Bronchial epithelial cell (primary cell): ENCODE measurements around the gene GSG1L. TPM values are rescaled to one million over a fixed set of nuclear protein-coding genes. Genes with fewer than 3 reads are reported as not detected.

ENCODE experiments used
- DNase-seq: peaks from one replicate; pipeline ENCODE4 v3.0.0-alpha.2; 2010; ENCODE audit warnings: low read depth
- FAIRE-seq: peaks from 2 replicates; lab custom pipeline; 2011; peaks lifted over from hg19 to GRCh38; lab: Jason Lieb, UNC
- H3K27me3 ChIP-seq: 2 replicates; pipeline ENCODE4 v1.5.1; 2011; ENCODE audit warnings: low read length; ENCODE audit not compliant: control insufficient read depth, insufficient read depth
- H3K36me3 ChIP-seq: 2 replicates; pipeline ENCODE4 v1.5.1; 2011; ENCODE audit warnings: low read length; ENCODE audit not compliant: control insufficient read depth, insufficient read depth
- H3K4me3 ChIP-seq: 2 replicates; pipeline ENCODE4 v1.5.1; 2011; ENCODE audit warnings: mild to moderate bottlenecking, low read depth, low read length, control low read depth
- CTCF ChIP-seq: IDR thresholded peaks from 2 replicates; pipeline ENCODE4 v1.5.1; 2011; ENCODE audit warnings: mild to moderate bottlenecking, moderate library complexity, low read length, control low read depth, inconsistent platforms; ENCODE audit not compliant: insufficient read depth, severe bottlenecking
- total RNA-seq: library from RNA; depleted of rRNA; stranded (reverse); fragments of >200 nt; gene quantifications from 2 replicates; pipeline ENCODE4 v1.2.1, GENCODE V29; 2014

Gene GSG1L
- total RNA-seq, 1 donor from 2014 or later = not detected

DNA sequence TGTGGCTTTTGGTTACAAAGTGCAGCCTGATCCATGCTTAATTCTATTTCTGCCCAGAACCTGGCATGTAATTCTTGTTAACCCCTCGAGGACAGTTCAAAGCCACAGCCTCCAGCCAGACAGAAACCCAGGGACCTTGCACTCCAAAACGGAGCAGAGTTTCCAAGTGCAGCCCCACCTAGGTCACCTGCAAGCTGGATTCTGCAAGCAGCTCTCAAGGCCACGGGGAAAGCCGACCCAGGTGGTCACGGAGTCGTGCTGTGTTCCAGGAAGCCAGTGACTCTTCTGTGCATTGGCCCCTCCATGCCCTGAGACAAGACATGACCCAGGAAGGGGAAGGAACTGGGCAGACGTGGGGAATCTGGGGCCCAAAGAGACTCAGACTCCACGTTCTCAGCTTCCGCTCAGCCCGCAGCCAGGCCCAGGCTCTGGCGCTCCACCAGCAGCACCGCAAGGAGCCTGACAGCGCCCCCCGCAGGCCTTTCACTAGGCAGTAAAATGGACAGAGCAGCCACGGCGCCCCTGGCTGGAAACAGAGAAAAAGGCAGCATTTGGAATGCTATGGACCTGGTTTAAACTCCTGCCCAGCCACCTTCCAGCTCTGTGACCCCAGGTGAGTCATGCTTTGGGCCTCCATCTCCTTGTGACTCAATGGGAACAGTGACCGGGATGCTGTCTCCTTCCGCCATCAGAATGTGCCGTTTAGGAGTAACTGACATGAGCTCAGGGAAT lies 27.3 kb upstream of the GSG1L start:
- FAIRE-seq (no peak), DNase-seq (peak; percentile 25)
- Histone ChIP-seq H3K4me3 (no peak overlapping the region), H3K36me3 (no peaks in the 10 kb centered on the region), H3K27me3 (no peaks in the 10 kb centered on the region)
- TF ChIP-seq CTCF = peak; percentile 17

DNA sequence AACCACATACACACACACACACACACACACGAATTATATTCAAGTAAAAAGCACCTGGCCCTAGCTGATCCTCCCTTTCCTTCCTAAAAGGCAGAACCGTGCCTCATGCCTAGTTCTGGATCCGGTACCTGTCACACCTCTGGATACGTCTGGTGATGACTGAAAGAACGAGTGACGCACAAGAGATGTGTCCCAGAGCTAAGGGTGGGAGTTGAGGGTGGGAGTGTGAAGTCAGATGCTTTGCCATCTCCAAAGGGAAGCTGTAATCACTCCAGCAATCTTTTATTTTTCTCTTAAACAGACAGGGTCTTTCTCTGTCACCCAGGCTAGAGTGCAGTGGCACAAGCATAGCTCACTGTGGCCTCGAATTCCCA lies 26.5 kb upstream of the GSG1L start:
- DNase-seq (no peak), FAIRE-seq (no peak)
- H3K27me3 ChIP-seq = no peaks in the 10 kb centered on the region
- no peak for TF ChIP-seq CTCF
- no peaks in the 10 kb centered on the region for H3K36me3 ChIP-seq
- H3K4me3 ChIP-seq = no peak overlapping the region

GRCh38 chr16:28089205-28089991 lies 25.9 kb upstream of the GSG1L start:
- Histone ChIP-seq H3K36me3 (no peaks in the 10 kb centered on the region), H3K27me3 (no peaks in the 10 kb centered on the region), H3K4me3 (no peak overlapping the region)
- TF ChIP-seq CTCF = no peak
- FAIRE-seq (peak; percentile 99), DNase-seq (no peak)

DNA sequence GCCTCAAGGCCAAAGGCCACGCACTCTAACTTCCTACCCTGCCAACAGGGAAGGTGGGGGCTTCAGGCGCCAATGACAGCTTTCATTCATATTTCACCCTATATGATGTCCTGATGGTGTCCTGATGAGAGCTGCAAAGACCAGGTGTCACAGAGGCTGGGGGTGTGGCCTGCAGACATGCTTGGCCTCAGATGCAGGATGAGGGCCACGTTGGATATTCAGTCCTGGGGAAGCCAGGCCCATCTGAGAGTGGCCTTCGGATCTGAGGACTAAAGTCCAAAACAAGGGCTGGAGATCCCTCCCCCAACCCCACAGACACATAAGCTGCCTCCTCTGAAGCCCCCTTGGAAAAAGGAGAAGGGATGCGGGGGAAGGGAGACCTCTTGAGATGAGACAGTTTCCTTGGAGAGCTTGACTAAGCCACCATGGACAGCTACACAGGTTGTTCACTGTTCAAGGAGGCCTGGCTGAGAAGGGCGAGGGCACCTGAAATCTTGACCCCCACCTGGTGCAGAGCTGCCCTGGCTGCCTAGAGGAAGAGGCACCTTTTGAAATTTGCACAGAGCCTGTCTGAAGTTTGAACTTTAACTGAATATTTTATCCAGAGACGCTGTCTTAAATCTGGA lies 24.3 kb upstream of the GSG1L start:
- no peak for TF ChIP-seq CTCF
- Histone ChIP-seq H3K36me3 (no peaks in the 10 kb centered on the region), H3K27me3 (no peaks in the 10 kb centered on the region), H3K4me3 (no peak overlapping the region)
- FAIRE-seq (no peak), DNase-seq (no peak)

DNA sequence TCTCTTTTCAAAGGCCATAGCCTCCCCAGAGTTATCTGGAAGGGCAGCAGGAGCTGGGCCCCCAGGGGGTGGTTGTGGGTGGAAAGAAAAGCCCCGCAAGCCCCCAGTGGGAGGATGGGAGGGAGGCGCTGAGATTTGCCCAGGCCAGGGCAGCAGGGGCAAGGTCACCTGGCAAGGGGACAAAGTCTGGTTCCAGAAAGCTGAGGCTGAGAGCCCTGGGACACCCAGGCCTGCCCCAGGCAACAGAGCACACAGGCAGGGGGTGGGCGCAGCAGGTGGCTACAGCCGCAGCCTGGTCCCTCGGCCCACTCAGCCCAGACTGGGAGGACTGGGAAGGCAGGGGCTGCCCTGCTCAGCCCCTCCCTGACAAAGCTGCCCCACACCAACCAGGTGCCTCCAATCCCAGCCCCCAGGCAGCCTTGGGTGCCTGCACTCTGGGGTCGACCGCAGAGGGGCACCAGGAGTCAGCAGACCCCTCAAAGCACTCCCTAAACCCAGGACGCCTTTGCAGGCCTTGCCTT lies 23.7 kb upstream of the GSG1L start:
- no peaks in the 10 kb centered on the region for H3K27me3 ChIP-seq
- DNase-seq = no peak
- FAIRE-seq = no peak
- H3K4me3 ChIP-seq = no peak overlapping the region
- no peaks in the 10 kb centered on the region for H3K36me3 ChIP-seq
- no peak for TF ChIP-seq CTCF
